NT2/D1 (cell line): ENCODE measurements around the gene GPX8.

ENCODE experiments used
- DNase-seq: peaks from one replicate; pipeline ENCODE4 v3.0.0-alpha.2; 2011; ENCODE audit warnings: low read depth, low spot score
- H3K27me3 ChIP-seq: 2 replicates; pipeline ENCODE4 v1.6.0; 2011; ENCODE audit warnings: mild to moderate bottlenecking; ENCODE audit not compliant: insufficient read length, insufficient read depth
- H3K36me3 ChIP-seq: 2 replicates; pipeline ENCODE4 v1.6.1; 2011; ENCODE audit warnings: mild to moderate bottlenecking, low read length, mixed read lengths; ENCODE audit not compliant: insufficient read depth, insufficient read length
- H3K4me1 ChIP-seq: 2 replicates; pipeline ENCODE4 v1.5.1; 2011; ENCODE audit not compliant: insufficient read depth, insufficient read length
- H3K4me3 ChIP-seq: 2 replicates; pipeline ENCODE4 v1.5.1; 2011; ENCODE audit warnings: low read depth; ENCODE audit not compliant: insufficient read length
- H3K9ac ChIP-seq: 2 replicates; pipeline ENCODE4 v1.6.0; 2011; ENCODE audit warnings: low read depth; ENCODE audit not compliant: insufficient read length
- H3K9me3 ChIP-seq: 2 replicates; pipeline ENCODE4 v1.5.1; 2011; ENCODE audit warnings: mild to moderate bottlenecking, low read length; ENCODE audit not compliant: insufficient read depth
- SUZ12 ChIP-seq: IDR thresholded peaks from 2 replicates; pipeline ENCODE4 v1.6.1; 2011; ENCODE audit not compliant: insufficient read length, insufficient read depth; ENCODE audit errors: extremely low read depth
- YY1 ChIP-seq: IDR thresholded peaks from 2 replicates; pipeline ENCODE4 v1.6.1; 2011; ENCODE audit not compliant: insufficient read length, insufficient read depth
- ZNF274 ChIP-seq: IDR thresholded peaks from 2 replicates; pipeline ENCODE4 v1.6.1; 2011; ENCODE audit warnings: mild to moderate bottlenecking, low read depth, low read length

The GPX8 gene

GRCh38 chr5:55151923-55152842, 7.8 kb upstream of the GPX8 start:
- no peak for DNase-seq
- Histone ChIP-seq H3K4me3 (no peak overlapping the region), H3K4me1 (no peaks in the 10 kb centered on the region), H3K36me3 (no peaks in the 10 kb centered on the region), H3K27me3 (no peaks in the 10 kb centered on the region), H3K9me3 (no peaks in the 10 kb centered on the region), H3K9ac (no peak overlapping the region)
- no peak for TF ChIP-seq YY1

DNA sequence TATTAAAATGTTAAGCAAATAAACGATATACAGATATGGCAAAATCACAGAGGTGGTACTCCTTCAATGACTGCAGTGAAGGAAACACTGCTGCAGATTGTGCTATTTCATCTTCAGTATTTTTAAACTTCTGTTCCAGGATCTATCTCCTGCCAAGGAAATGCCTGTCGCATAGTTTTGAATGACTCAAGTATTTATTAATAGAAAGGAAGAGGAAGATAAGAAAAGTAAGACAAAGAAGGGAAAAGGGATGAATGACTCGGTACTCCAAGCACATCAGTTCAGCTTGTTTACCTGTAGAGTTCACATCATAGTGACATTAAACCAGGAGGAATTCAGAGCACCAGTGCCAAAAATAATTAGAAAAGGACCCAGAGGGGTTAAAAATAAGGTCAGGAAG, 5.1 kb upstream of the GPX8 start:
- H3K4me1 ChIP-seq = no peaks in the 10 kb centered on the region
- DNase-seq = no peak
- H3K36me3 ChIP-seq = no peaks in the 10 kb centered on the region
- no peak overlapping the region for H3K9ac ChIP-seq
- no peak overlapping the region for H3K4me3 ChIP-seq
- TF ChIP-seq SUZ12 (no peak), ZNF274 (no peak), YY1 (no peak)
- H3K9me3 ChIP-seq = no peaks in the 10 kb centered on the region
- no peaks in the 10 kb centered on the region for H3K27me3 ChIP-seq

DNA sequence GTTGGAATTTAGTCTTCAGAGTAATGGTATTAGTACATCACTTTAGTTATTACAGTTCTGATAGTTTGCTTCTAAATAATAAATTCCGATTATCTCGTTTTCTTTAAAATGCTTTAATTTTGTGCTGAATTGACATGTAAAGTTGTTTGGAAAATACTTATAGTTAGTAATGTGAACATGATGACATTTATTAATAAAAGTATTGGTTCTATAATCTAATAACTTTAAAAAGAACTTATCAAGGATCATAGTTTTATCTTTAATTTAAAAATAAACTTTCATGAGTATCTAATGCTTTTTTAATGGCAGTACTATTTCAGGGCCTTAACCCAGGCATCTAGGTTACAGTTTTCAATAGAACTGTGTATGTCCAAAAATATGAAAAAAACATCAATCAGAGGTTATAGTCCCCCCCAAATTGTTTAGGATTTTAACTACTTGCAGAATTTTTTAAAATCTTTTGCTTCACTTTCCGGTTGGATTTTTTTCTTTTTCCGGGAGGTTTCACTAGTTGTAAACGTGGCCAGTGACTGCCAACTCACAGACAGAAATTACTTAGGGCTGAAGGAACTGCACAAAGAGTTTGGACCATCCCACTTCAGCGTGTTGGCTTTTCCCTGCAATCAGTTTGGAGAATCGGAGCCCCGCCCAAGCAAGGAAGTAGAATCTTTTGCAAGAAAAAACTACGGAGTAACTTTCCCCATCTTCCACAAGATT, 680 bp downstream of the GPX8 start:
- no peaks in the 10 kb centered on the region for H3K4me1 ChIP-seq
- peak overlapping the region; percentile 55 for H3K4me3 ChIP-seq
- peak; percentile 36 for DNase-seq
- peak overlapping the region; percentile 74 for H3K9ac ChIP-seq
- TF ChIP-seq SUZ12 (no peak), ZNF274 (no peak), YY1 (no peak)
- H3K36me3 ChIP-seq = peaks cover 42% of the 10 kb centered on the region
- no peaks in the 10 kb centered on the region for H3K9me3 ChIP-seq
- H3K27me3 ChIP-seq = no peaks in the 10 kb centered on the region

GRCh38 chr5:55162666-55163065, 2.7 kb downstream of the GPX8 start:
- H3K4me1 ChIP-seq = no peaks in the 10 kb centered on the region
- no peak for TF ChIP-seq YY1
- TF ChIP-seq SUZ12 = no peak
- no peak overlapping the region for H3K4me3 ChIP-seq
- H3K9ac ChIP-seq = no peak overlapping the region
- DNase-seq = no peak
- H3K27me3 ChIP-seq = no peaks in the 10 kb centered on the region
- H3K36me3 ChIP-seq = peaks cover 53% of the 10 kb centered on the region
- no peaks in the 10 kb centered on the region for H3K9me3 ChIP-seq

GRCh38 chr5:55171471-55171870, 11.5 kb downstream of the GPX8 start:
- Histone ChIP-seq H3K27me3 (peaks cover 43% of the 10 kb centered on the region), H3K9ac (no peak overlapping the region), H3K4me3 (no peak overlapping the region), H3K9me3 (no peaks in the 10 kb centered on the region), H3K36me3 (peaks cover 3% of the 10 kb centered on the region), H3K4me1 (no peaks in the 10 kb centered on the region)
- TF ChIP-seq YY1 (no peak), ZNF274 (no peak), SUZ12 (no peak)
- DNase-seq = no peak

- Histone ChIP-seq H3K4me3 (no peak overlapping the region), H3K4me1 (no peaks in the 10 kb centered on the region), H3K27me3 (peaks cover 51% of the 10 kb centered on the region), H3K36me3 (no peaks in the 10 kb centered on the region), H3K9ac (no peak overlapping the region), H3K9me3 (no peaks in the 10 kb centered on the region)
- DNase-seq = peak; percentile 61
- no peak for TF ChIP-seq ZNF274
- no peak for TF ChIP-seq YY1
- TF ChIP-seq SUZ12 = no peak
Measured at GRCh38 chr5:55172051-55172899, 12.3 kb downstream of the GPX8 start.

DNA sequence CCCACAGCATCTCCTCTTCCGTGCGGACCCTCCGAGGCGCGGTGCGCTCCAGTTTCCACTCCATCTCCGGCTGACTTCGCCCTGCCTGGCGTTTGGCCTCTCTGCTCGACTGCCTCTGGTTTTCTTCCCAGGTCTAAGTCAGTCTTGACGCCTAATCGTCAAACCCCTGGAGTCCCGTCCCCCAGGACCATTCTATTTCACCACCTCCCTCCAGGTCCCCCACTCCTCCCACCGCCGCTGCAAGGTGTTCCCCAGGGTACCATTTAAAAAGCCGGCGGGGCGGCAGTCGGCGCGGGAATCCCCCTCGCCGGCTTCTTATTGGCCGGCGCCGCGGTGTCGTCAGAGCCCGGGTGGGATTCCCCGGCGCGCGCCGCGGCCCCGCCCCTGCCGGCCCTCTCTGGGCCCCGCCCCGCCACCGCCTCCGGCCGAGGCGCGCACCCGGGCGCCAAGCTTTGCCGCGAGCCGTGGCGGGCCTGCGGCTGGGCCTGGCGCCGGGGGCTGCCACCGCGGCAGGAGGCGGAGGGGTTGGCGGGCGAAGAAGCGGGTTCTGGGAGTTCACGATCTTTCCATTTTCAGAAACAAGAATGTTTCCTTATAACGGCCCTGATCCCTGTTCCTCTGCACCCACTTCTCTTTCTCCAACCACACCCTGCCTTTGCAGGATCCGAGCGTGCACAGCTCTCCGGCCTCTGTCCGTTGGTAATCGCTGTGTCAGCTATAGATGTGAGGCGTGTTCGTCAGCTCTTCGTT, 13.1 kb downstream of the GPX8 start, which contains the start of gene CDC20B:
Gene CDC20B, minus strand, starts transcription at position 241 of the 750 bp plus-strand sequence. Its CDS starts 177 bp downstream, at position 64.
- TF ChIP-seq ZNF274 = no peak
- no peak for TF ChIP-seq SUZ12
- no peak for TF ChIP-seq YY1
- no peaks in the 10 kb centered on the region for H3K36me3 ChIP-seq
- H3K9ac ChIP-seq = peak within 1 kb of the TSS; percentile 56
- H3K4me3 ChIP-seq = peak within 1 kb of the TSS; percentile 37
- H3K9me3 ChIP-seq = no peaks in the 10 kb centered on the region
- peaks cover 58% of the 10 kb centered on the region for H3K27me3 ChIP-seq
- no peaks in the 10 kb centered on the region for H3K4me1 ChIP-seq
- peak; percentile 30 for DNase-seq
